SK-N-SH treated with all-trans-retinoic acid at 6 μM for 48 hours (cell line): Measurements from ENCODE around the gene SESN3.

Source experiments
- ARNTL ChIP-seq: fragments of 450-650 bp; formaldehyde crosslinking; IDR thresholded peaks from 2 replicates; pipeline ENCODE4 v1.5.0; 2020; ENCODE audit warnings: low read depth, mild to moderate bottlenecking, moderate library complexity, borderline replicate concordance
- CREB5 ChIP-seq: fragments of 250-450 bp; sonication (Bioruptor Pico); IDR thresholded peaks from 2 replicates; pipeline ENCODE4 v1.5.1; 2020; ENCODE audit warnings: low read depth, mild to moderate bottlenecking, moderate library complexity
- ESRRG ChIP-seq: fragments of 250-450 bp; sonication (Bioruptor Pico); IDR thresholded peaks from 2 replicates; pipeline ENCODE4 v1.6.1; 2021; ENCODE audit warnings: mild to moderate bottlenecking
- PATZ1 ChIP-seq: fragments of 250-450 bp; sonication (Bioruptor Pico); IDR thresholded peaks from 2 replicates; pipeline ENCODE4 v1.8.0; 2020; ENCODE audit warnings: mild to moderate bottlenecking, moderate library complexity, borderline replicate concordance
- SNAI2 ChIP-seq: fragments of 250-450 bp; sonication (Bioruptor Pico); IDR thresholded peaks from 2 replicates; pipeline ENCODE4 v1.5.0; 2020; ENCODE audit warnings: mild to moderate bottlenecking, moderate library complexity
- ZFP3 ChIP-seq: fragments of 250-450 bp; sonication (Bioruptor Pico); IDR thresholded peaks from 2 replicates; pipeline ENCODE4 v1.5.0; 2020; ENCODE audit warnings: mild to moderate bottlenecking, moderate library complexity
- TF ChIP-seq, protein P1 (sequence below): fragments of 250-450 bp; sonication (Bioruptor Pico); IDR thresholded peaks from 2 replicates; pipeline ENCODE4 v1.5.1; 2021; ENCODE audit warnings: mild to moderate bottlenecking, moderate library complexity

GRCh38 chr11:95276139-95276538, 45.1 kb upstream of the SESN3 start:
- TF ChIP-seq ESRRG (CRISPR knock-in tag): no peak
- TF ChIP-seq SNAI2 (CRISPR knock-in tag): no peak
- no peak for TF ChIP-seq ARNTL (CRISPR knock-in tag)
- no peak for TF ChIP-seq ZFP3 (CRISPR knock-in tag)
- TF ChIP-seq, protein P1, sequence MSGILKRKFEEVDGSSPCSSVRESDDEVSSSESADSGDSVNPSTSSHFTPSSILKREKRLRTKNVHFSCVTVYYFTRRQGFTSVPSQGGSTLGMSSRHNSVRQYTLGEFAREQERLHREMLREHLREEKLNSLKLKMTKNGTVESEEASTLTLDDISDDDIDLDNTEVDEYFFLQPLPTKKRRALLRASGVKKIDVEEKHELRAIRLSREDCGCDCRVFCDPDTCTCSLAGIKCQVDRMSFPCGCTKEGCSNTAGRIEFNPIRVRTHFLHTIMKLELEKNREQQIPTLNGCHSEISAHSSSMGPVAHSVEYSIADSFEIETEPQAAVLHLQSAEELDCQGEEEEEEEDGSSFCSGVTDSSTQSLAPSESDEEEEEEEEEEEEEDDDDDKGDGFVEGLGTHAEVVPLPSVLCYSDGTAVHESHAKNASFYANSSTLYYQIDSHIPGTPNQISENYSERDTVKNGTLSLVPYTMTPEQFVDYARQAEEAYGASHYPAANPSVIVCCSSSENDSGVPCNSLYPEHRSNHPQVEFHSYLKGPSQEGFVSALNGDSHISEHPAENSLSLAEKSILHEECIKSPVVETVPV (CRISPR knock-in tag): no peak
- no peak for TF ChIP-seq CREB5 (CRISPR knock-in tag)
- TF ChIP-seq PATZ1: no peak
